Panc1 (cell line): ENCODE data around the gene CHST15.

Experiments
- CTCF ChIP-seq: fragments of 450-650 bp; IDR thresholded peaks from 2 replicates; pipeline ENCODE4 v1.5.1; 2017; ENCODE audit warnings: mild to moderate bottlenecking
- SIN3A ChIP-seq: IDR thresholded peaks from 2 replicates; pipeline ENCODE4 v1.6.1; 2012; ENCODE audit warnings: low read depth, mild to moderate bottlenecking, low read length, moderate library complexity, borderline replicate concordance; ENCODE audit not compliant: insufficient read depth
- TCF7L2 ChIP-seq: IDR thresholded peaks from 2 replicates; pipeline ENCODE4 v1.6.1; 2011; ENCODE audit warnings: mild to moderate bottlenecking, low read depth, low read length, inconsistent platforms

- TF ChIP-seq CTCF = no peak
- no peak for TF ChIP-seq TCF7L2
- TF ChIP-seq SIN3A = no peak
Measured at GRCh38 chr10:124015991-124016390, 77.4 kb downstream of the CHST15 start.
